Mesothelial cell of epicardium (in vitro differentiated cells): ENCODE measurements around the gene PGGHG. TPM values are rescaled to one million over a fixed set of nuclear protein-coding genes. Genes with fewer than 3 reads are reported as not detected.

Experiments
- DNase-seq, 2 experiments: peaks; one replicate each; pipeline ENCODE4 v3.0.0; 2021; ENCODE audit warnings: low spot score in 2 of 2; ENCODE audit not compliant: unreplicated experiment in 2 of 2
- H3K27ac Mint-ChIP-seq: 2 replicates; pipeline ENCODE4 v1.8.0; 2021; ENCODE audit warnings: mixed read lengths
- H3K27me3 Mint-ChIP-seq: 2 replicates; pipeline ENCODE4 v1.8.0; 2021; ENCODE audit warnings: low read depth, mixed read lengths
- H3K36me3 Mint-ChIP-seq: 2 replicates; pipeline ENCODE4 v1.8.0; 2021; ENCODE audit warnings: mixed read lengths
- H3K4me1 Mint-ChIP-seq: 2 replicates; pipeline ENCODE4 v1.8.0; 2021; ENCODE audit warnings: mixed read lengths
- H3K4me3 Mint-ChIP-seq: 2 replicates; pipeline ENCODE4 v1.8.0; 2021; ENCODE audit warnings: mild to moderate bottlenecking, moderate library complexity, mixed read lengths
- H3K9me3 Mint-ChIP-seq: 2 replicates; pipeline ENCODE4 v1.8.0; 2021; ENCODE audit warnings: mixed read lengths
- total RNA-seq: library from RNA; stranded (reverse); gene quantifications from 3 replicates; pipeline ENCODE4 v1.2.1, GENCODE V29; 2021
- TF ChIP-seq, protein P1 (sequence below): fragments of 200-600 bp; sonication (generic); IDR thresholded peaks from one replicate; pipeline ENCODE4 v1.5.0; 2021; ENCODE audit warnings: antibody characterized with exemption; ENCODE audit not compliant: unreplicated experiment

PGGHG gene
- total RNA-seq, 1 donor from 2014 or later, result 103 TPM

DNA sequence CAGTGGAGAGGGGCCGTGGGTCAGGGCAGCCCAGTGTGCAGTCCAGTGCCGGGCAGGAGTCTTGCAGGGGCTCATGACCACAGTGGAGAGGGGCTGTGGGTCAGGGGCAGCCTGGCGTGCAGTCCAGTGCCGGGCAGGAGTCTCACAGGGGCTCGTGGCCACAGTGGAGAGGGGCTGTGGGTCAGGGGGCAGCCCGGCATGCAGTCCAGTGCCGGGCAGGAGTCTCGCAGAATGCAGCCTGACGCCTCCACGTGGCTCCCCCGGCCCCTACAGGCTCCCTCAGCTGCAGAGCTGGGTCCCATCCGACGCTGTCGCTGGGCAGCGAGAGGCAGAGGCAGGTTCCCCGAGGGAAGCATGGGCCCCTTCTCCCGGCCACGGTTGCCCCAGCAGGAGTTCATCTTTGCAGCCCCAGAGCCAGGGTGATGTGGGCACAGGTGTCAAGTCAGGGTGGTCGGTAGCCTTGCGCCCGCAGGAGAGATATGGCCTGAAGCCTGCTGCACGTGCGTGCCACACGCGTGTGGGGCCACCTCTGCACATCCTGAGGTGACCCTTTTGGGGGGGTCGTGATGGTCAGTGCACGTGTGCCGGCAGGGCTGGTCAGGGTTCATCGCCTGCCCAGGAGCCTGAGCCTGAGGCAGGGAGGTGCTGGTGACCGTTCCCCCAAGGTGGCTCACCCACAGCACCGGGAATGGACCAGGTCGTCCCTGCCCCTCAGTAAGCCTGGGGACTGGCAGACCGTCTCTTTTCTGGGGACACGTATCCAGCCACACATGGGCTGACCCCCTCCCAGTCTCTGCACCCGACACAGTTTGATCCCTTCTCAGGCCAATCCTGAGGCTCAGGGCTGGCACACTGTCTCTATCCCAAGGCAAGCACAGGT lies 7.5 kb downstream of the PGGHG start:
- Mint-ChIP-seq H3K27ac (no peak overlapping the region), H3K36me3 (no peaks in the 10 kb centered on the region), H3K4me1 (peaks cover 7% of the 10 kb centered on the region), H3K27me3 (peaks cover 13% of the 10 kb centered on the region), H3K9me3 (no peaks in the 10 kb centered on the region), H3K4me3 (no peak overlapping the region)
- no peak for DNase-seq
- TF ChIP-seq, protein P1, sequence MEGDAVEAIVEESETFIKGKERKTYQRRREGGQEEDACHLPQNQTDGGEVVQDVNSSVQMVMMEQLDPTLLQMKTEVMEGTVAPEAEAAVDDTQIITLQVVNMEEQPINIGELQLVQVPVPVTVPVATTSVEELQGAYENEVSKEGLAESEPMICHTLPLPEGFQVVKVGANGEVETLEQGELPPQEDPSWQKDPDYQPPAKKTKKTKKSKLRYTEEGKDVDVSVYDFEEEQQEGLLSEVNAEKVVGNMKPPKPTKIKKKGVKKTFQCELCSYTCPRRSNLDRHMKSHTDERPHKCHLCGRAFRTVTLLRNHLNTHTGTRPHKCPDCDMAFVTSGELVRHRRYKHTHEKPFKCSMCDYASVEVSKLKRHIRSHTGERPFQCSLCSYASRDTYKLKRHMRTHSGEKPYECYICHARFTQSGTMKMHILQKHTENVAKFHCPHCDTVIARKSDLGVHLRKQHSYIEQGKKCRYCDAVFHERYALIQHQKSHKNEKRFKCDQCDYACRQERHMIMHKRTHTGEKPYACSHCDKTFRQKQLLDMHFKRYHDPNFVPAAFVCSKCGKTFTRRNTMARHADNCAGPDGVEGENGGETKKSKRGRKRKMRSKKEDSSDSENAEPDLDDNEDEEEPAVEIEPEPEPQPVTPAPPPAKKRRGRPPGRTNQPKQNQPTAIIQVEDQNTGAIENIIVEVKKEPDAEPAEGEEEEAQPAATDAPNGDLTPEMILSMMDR, result no peak

DNA sequence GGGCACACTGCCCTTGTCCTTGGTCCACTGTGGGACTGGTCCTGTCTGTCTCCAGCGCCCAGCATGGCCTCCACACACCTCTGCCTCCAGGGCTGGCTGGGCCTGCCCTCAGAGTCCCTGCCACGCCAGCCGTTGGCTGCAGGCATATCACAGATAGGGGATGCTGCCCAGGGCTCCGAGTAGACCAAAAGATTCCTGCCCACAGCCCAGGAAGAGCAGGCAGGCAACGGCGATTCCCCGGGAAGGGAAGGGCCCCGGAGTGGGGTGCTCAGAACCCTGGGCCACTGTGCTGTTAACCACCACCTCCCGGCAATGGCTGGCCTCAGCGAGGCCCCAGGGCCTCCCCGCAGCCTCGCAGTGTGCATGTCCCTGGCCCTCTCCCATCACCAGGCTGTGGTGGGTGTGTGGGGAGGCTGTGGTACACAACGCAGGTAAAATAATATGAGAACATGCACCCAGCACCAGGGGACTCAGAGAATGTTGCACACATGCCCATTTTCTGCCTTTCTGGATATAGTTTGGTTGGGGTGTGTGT lies 8.2 kb downstream of the PGGHG start:
- Mint-ChIP-seq H3K27ac (no peak overlapping the region), H3K36me3 (no peaks in the 10 kb centered on the region), H3K4me1 (peaks cover 7% of the 10 kb centered on the region)

DNA sequence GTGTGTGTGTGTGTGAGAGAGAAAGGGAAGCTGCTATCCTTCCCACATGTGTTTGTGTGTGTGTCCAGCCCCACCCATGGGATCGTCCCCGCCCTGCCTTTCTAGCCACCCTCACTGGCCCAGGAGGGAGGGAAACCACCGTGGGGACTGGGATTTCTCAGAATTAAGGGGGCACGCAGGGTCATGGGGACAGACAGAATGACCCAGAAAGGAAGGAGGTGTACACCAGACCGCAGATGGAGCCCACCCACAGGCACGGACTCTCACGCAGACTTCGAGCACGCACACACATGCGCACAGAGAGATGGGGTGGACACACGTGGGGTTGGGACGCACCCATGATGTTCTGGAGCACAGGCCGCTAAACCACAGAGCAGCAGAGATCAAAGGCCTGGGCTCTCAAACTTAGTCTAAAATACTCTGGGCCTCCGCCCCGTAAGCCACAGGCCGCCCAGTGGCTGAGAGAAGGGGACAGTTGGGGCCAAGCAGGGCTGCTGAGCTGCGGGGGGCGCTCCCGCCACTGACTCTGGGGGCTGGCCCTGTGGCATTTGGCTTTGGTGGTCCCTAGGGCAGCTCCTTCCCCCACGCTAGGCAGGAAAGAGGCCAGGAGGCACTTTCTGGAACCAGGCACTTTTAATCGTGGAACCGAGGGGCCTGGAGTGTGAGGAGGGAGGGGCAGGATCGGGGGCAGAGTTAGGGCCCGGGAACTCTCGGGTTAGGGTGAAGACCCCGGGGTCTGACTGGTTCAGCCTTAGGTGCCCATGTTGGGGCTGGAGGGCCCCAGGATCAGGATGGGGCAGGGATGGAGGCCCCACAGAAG lies 8.9 kb downstream of the PGGHG start:
- TF ChIP-seq, protein P1, result no peak
- peaks cover 13% of the 10 kb centered on the region for H3K27me3 Mint-ChIP-seq
- DNase-seq, result no peak
- H3K4me1 Mint-ChIP-seq, result peaks cover 7% of the 10 kb centered on the region
- H3K27ac Mint-ChIP-seq, result no peak overlapping the region
- no peaks in the 10 kb centered on the region for H3K36me3 Mint-ChIP-seq
- no peak overlapping the region for H3K4me3 Mint-ChIP-seq
- no peaks in the 10 kb centered on the region for H3K9me3 Mint-ChIP-seq

More for the DNA sequence above, 8.2 kb downstream of the PGGHG start:
- H3K4me3 Mint-ChIP-seq, result no peak overlapping the region
- H3K9me3 Mint-ChIP-seq, result no peaks in the 10 kb centered on the region
- DNase-seq, result no peak
- H3K27me3 Mint-ChIP-seq, result peaks cover 13% of the 10 kb centered on the region
- TF ChIP-seq, protein P1, result no peak

DNA sequence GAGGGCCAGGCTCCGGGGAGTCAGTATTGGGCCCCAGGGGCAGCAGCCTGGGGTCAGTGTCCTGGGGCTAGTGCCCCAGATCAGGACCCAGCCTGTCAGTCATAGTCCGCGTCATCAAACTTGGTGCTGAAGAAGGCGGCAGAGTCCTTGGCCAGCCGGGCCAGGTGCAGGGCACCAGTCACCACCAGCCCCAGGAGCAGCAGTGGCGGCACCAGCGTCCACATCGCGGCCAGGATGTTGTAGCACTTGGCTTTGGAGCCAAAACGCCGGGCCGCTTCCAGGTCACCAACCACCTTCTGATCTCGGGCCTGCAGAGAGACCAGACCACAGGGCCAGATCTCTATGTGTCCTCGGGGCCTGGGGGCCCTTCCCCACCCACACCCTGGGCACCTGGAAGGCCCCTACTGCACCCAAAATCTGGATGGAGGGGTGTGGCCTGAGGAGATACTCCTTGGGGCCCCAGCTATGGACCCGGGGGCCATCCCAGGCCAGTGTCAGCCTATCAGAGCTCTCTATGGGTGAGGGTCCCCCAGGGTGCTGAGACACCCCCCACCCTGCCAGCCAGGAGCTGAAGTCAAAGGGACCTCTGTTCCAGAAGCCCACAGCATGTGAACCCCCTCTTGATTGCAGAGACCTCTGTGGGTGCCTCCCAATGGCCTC lies 9.6 kb downstream of the PGGHG start:
- Mint-ChIP-seq H3K4me1 (peaks cover 7% of the 10 kb centered on the region), H3K4me3 (no peak overlapping the region), H3K27me3 (peaks cover 13% of the 10 kb centered on the region), H3K9me3 (no peaks in the 10 kb centered on the region), H3K36me3 (no peaks in the 10 kb centered on the region), H3K27ac (no peak overlapping the region)
- TF ChIP-seq, protein P1, result no peak
- no peak for DNase-seq

DNA sequence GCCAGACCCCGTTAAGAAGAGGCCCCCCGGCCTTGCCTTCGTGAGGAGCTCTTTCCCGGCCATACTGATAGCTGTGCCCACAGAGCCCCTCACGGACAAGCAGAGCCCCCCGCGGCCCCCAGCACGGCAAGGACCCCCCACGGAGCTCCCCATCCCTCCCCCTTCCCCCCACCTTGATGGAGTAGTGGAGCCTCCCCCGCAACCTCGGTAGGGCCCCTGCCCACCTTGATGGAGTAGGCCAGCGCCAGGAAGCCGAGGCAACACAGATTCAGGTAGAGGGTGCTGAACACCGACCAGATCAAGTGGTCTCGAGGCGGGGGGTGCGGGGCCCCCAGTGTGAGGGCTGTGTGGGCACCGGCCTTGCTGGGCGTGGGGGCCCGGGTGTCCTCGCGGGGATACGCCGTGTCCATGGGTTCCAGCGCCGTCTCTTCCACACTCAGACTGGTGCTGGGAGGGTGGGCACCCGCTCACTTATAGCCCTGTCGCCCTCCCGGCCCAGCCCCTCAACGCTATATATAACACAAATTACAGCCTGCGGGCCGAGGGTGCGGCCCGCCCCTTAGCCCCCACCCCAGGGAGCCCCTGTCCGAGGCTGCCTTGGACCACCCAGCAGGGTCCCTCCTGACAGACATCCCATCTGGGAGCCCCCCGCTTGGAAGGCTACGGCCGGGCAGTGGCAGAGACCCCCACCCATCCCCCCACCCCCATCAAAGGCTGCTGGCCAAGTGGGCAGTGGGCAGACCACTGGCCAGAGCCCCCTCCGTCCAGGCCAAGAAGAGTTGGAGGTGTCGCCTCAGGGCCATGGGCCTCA lies 10.4 kb downstream of the PGGHG start, which contains the start of gene IFITM5:
IFITM5 (minus strand) TSS at position 446 of the 811 bp plus-strand sequence; CDS start at position 410, 36 bp downstream.
- Mint-ChIP-seq H3K36me3 (no peaks in the 10 kb centered on the region), H3K27ac (no peak within 1 kb of the TSS), H3K4me3 (no peak within 1 kb of the TSS), H3K27me3 (peaks cover 13% of the 10 kb centered on the region), H3K4me1 (peaks cover 7% of the 10 kb centered on the region), H3K9me3 (no peaks in the 10 kb centered on the region)
- no peak for DNase-seq
- TF ChIP-seq, protein P1, result no peak
